C4-2B (cell line): ENCODE measurements around the gene SPCS3.

ENCODE experiments used
- H3K27ac ChIP-seq: fragments of 450-650 bp; 2 replicates; pipeline ENCODE4 v1.5.1; 2017
- ZFX ChIP-seq: fragments of 450-650 bp; IDR thresholded peaks from 2 replicates; pipeline ENCODE4 v1.6.1; 2017
- TF ChIP-seq, protein P1 (sequence below): fragments of 450-650 bp; conservative IDR thresholded peaks from 2 replicates; pipeline ENCODE4 v1.5.1; 2017; ENCODE audit warnings: mild to moderate bottlenecking

The SPCS3 gene

GRCh38 chr4:176350671-176351070 is 30.9 kb downstream of the SPCS3 start:
- no peak overlapping the region for H3K27ac ChIP-seq
- TF ChIP-seq, protein P1, sequence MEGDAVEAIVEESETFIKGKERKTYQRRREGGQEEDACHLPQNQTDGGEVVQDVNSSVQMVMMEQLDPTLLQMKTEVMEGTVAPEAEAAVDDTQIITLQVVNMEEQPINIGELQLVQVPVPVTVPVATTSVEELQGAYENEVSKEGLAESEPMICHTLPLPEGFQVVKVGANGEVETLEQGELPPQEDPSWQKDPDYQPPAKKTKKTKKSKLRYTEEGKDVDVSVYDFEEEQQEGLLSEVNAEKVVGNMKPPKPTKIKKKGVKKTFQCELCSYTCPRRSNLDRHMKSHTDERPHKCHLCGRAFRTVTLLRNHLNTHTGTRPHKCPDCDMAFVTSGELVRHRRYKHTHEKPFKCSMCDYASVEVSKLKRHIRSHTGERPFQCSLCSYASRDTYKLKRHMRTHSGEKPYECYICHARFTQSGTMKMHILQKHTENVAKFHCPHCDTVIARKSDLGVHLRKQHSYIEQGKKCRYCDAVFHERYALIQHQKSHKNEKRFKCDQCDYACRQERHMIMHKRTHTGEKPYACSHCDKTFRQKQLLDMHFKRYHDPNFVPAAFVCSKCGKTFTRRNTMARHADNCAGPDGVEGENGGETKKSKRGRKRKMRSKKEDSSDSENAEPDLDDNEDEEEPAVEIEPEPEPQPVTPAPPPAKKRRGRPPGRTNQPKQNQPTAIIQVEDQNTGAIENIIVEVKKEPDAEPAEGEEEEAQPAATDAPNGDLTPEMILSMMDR = no peak
- TF ChIP-seq ZFX = no peak

DNA sequence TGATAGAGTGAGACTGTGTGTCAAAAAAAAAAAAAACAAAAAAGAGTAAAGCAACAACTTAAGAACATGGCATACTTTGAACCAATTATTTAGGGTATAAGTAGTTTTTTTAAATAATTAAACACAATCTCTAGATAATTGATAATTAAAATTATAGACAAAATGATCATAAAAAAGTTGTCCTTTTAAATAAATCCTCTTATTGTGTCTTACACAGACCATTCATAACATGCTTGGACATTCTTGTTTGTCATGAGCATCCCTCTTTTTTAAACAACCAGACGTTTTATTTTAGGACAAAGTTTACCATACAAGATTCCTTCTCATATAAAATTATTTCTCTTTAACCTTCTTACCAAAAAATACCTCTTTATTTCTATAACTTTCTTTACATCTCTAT is 35.1 kb downstream of the SPCS3 start:
- no peak overlapping the region for H3K27ac ChIP-seq
- TF ChIP-seq ZFX = no peak
- TF ChIP-seq, protein P1 = no peak

DNA sequence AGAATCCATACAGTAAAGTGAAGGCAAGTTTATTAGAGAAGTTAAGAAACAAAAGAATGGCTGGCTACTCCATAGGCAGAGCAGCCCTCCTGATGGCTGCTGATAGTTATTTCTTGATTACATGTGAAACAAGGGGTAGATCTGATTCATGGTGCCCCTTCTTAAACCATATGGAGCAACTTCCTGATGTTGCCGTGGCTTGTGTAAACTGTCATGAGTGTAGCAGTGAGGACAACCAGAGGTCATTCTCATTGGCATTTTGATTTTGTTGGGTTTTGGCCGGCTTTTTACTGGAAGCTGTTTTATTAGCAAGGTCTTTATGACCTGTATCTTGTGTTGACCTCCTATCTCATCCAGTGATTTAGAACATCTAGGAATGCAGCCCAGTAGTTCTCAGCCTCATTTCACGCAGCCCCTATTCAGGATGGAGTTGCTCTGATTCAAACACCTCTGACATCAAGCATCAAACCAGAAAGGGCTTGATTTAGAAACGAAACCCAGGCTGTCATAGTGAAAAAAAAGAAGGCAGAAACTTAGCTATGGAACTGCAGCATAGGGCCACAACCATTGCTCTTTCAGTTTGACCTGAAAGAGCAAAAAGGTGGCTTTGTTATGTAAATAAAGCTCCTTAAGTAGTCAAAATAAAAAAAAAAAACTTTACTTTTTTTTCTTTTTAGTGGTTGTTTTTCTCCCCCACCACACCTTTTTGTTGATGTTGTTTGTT is 37.8 kb downstream of the SPCS3 start:
- TF ChIP-seq, protein P1 = no peak
- no peak for TF ChIP-seq ZFX
- H3K27ac ChIP-seq = no peak overlapping the region

- no peak overlapping the region for H3K27ac ChIP-seq
Measured at GRCh38 chr4:176358083-176358469, 38.3 kb downstream of the SPCS3 start.

GRCh38 chr4:176359590-176359989 is 39.8 kb downstream of the SPCS3 start:
- TF ChIP-seq, protein P1 = no peak
- no peak for TF ChIP-seq ZFX
- no peak overlapping the region for H3K27ac ChIP-seq

More at GRCh38 chr4:176358083-176358469, 38.3 kb downstream of the SPCS3 start:
- TF ChIP-seq ZFX = no peak
- TF ChIP-seq, protein P1 = no peak

- TF ChIP-seq, protein P1 = no peak
- TF ChIP-seq ZFX = no peak
- no peak overlapping the region for H3K27ac ChIP-seq
Measured at GRCh38 chr4:176360446-176360845, 40.7 kb downstream of the SPCS3 start.

GRCh38 chr4:176363072-176363471 is 43.3 kb downstream of the SPCS3 start:
- TF ChIP-seq, protein P1 = no peak
- no peak for TF ChIP-seq ZFX
- H3K27ac ChIP-seq = no peak overlapping the region
